Stimulated activated CD8-positive, alpha-beta memory T cell treated with anti-CD3 and anti-CD28 coated beads, Interleukin-12 subunit alpha, Interleukin-12 subunit beta, amount 100 ng/mL, for 24 hours (primary cell): ENCODE results near the gene TOMM5.
A peak's percentile ranks its signal among the peaks of the same experiment; 100 is the strongest.

ENCODE experiments used
- DNase-seq: peaks from one replicate; pipeline ENCODE4 v3.0.0-alpha.2; 2020; ENCODE audit errors: extremely low read depth

TOMM5 gene

GRCh38 chr9:37592108-37592951 is at the start of gene TOMM5:
TSS of gene TOMM5 (minus strand) at chr9:37592597. CDS start at chr9:37592532, 65 bp downstream.
- DNase-seq = peak; percentile 76

DNA sequence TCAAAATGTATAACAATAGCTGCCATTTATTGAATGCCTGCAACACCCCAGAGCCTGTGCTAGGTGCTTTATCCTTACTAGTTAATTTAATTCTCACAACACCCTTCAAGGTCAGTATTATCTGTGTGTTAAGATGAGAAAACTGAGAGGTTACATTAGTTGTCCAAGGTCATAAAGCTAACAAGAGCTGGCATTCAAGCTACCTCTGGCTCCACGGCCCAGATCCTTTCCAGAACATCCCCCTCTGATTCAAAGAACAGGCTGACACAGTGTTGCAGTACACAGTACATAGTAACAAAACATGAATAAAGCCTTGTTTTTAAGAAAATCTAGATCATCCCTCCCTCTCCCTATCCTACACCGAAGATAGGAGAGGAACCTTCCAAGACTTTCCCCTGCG is 48.9 kb upstream of the TOMM5 start:
- no peak for DNase-seq

GRCh38 chr9:37640246-37640645 is 47.8 kb upstream of the TOMM5 start:
- no peak for DNase-seq

DNA sequence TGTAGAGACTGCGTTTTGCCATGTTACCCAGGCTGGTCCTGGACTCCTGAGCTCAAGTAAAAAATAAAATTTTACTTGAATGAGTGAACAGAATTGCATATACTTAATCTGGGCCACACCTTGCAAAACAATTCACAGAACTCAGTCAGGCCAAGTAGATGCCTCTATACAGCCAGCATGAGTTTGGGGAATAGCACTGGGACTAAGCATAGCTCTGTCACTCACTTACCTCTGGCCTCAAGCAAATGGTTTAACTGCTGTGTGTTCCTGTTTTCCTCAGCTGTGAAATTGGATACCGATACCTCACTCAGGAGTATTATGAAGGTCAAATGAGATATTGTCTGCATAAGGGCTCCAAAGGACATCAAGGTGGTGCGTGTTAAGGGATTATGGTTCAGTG is 47.4 kb upstream of the TOMM5 start:
- no peak for DNase-seq

DNA sequence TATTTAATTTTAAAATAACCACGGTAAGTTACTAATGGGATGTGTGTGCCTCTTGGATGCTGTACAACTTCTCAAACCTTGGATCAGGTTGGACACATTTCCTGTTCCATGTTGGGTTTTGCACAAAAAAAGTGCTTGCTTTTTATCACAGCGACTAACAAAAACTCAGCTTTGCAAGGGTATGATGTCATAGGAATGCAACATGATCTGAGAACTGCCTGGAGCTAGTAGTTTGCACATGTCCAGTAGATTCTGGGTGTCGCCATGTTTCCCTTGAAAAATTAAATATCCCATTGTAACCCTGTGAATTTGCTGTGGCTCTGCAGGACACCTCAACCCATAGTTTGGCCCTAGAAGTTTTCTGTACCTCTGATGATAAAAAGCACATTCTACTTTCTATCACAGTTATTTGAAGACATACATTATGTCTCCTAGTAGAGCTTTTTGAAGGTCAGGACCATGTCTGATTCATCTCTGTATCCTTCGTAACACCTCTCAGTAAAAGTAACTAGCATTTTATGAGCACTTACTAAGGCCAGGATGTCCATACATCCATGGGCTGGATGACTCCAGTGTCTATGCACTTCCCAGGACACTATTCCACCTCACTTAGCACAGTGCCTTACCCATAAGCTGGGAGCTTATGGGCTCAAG is 46.8 kb upstream of the TOMM5 start:
- no peak for DNase-seq

GRCh38 chr9:37636511-37637448 is 44.4 kb upstream of the TOMM5 start:
- no peak for DNase-seq

GRCh38 chr9:37635808-37636207 is 43.4 kb upstream of the TOMM5 start:
- no peak for DNase-seq

DNA sequence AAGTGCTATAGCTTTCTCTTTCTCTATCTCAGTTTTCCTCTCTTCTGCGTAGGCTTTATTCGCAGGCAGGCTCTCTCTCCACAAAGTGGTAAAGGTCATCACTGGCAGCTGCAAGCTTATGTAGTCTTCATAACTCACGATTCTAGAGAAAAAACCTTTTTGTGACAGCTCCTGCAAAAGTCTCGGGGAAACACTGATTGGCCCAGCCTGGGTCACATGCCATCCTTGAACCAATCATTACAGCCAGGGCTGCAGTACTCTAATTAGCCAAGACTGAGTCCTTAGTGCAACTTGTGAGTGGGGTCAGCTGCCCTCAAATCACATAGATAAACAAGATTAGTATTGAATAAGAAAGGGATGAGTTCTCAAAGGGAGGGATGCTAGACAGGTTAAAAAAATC is 40.1 kb upstream of the TOMM5 start:
- DNase-seq = no peak

GRCh38 chr9:37626708-37627292 is 34.4 kb upstream of the TOMM5 start:
- DNase-seq = no peak

DNA sequence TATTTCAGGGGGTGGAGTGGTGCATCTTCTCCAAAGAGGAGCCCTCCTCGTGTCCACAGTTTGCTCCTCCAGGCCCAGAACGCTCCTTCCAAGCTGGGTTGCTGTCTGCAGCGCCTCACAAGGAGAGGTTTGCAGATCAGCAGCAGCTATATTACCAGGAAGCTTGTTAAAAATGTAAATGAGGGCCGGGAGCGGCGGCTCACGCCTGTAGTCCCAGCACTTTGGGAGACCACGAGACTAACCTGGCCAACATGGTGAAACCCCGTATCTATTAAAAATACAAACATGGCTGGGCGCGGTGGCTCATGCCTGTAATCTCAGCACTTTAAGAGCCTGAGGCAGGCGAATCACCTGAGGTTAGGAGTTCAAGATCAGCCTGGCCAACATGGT is 33.4 kb upstream of the TOMM5 start:
- DNase-seq = no peak

- DNase-seq = no peak
Measured at GRCh38 chr9:37625036-37625757, 32.8 kb upstream of the TOMM5 start.

GRCh38 chr9:37624073-37624472 is 31.7 kb upstream of the TOMM5 start:
- DNase-seq = no peak

DNA sequence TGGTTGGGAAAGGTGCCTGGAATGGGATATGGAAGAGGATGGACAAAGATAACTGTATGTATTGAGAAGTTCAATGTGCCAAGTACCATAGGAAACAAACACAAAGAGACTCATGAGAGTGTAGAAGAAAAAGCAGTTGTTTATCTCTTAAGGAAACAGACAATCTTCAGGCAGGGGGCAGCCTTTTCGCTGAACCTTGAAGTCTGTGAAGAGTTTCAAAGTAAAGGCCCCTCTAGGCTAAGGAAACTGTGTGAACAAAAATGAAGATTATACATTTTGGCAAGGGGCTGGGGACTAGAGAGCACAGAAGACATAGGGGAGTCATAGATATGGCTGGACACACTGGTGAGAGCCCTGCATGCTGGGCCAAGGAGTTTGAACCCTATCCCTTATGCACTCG is 30.9 kb upstream of the TOMM5 start:
- no peak for DNase-seq

- no peak for DNase-seq
Measured at GRCh38 chr9:37622462-37622861, 30.1 kb upstream of the TOMM5 start.

DNA sequence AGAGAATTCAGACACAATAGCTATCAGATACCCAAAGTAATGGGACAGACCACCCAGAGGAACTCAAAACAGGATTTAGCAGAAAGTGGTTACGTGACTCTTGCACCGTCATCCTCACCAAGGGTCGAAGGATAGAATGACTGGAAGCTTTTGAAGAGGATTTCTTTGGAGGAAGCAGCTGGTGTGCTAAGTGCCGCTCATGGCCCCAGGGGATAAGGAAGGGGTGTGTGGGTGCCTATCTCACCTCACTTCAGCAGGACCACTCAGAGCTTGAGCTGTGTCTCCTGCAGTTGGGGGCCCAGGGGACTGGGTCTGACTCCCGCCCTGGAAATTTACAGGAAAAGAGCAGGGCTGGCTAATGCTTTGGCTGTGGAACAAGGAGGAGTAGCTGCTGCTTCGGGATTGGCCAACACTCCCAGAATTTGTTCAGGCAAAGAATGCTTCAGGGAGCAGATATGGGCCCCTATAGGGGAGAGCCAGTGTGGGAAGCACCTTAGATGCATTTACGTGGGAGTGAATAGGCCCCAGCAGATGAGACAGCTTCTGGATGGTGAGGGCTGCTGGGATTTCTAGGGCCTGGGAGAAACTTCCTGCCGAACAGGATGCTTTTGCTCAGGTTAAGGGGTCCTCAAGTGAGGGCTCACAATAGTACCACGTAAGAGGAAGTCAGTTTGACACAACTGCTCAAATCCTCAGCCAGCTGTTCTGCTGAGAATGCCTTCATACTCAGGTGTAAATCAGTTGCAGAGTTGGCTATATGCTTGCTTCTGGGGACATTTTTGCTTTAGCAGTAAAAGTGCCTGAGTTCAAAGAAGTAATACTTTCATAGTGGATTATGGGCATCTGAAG is 29.1 kb upstream of the TOMM5 start:
- DNase-seq = no peak

GRCh38 chr9:37620396-37620795 is 28.0 kb upstream of the TOMM5 start:
- DNase-seq = no peak

GRCh38 chr9:37619806-37620205 is 27.4 kb upstream of the TOMM5 start:
- no peak for DNase-seq

DNA sequence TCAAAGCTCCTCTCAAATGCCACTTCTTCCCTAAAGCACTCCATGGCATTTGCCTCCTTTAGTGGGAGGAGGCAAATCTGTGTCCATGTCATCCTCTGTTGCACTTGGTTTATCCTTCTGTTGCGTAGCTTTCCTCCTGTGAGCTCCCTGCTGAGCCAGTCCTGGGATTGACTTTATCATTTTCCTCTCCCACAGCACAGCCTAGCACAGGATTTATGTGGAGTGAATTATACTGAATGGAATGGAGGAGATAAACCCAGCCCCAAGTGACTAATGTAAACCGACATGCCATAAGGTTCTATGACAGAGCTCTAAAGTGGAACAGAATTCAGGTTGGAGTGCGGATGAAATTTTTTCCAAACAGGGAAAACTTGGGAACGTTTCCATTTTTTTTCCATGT is 26.4 kb upstream of the TOMM5 start:
- DNase-seq = no peak

GRCh38 chr9:37617832-37618231 is 25.4 kb upstream of the TOMM5 start:
- DNase-seq = no peak

- no peak for DNase-seq
Measured at GRCh38 chr9:37617161-37617560, 24.8 kb upstream of the TOMM5 start.
